ENCODE measurements around the gene CNTN5.
A peak's percentile ranks its signal among the peaks of the same experiment; 100 is the strongest.
"Not testable (repeated sequence)": the region's sequence is repeated elsewhere in the genome, so short reads cannot be mapped to it uniquely, and the experiment has no call there.

The CNTN5 gene

GRCh38 chr11:99020352-99021225, at the start of gene CNTN5:
Gene CNTN5, plus strand, starts transcription at chr11:99020949.
- DNase-seq (ENCODE audit: low read depth, low spot score): no peak

- DNase-seq (ENCODE audit: low read depth, low spot score): no peak
These were observed 41.5 kb upstream of the CNTN5 start for GRCh38 chr11:98979205-98979604.

GRCh38 chr11:99015634-99016454, 4.9 kb upstream of the CNTN5 start:
- peak; percentile 23 for DNase-seq (ENCODE audit: low read depth, low spot score)

GRCh38 chr11:99019696-99020095, 1.1 kb upstream of the CNTN5 start:
- no peak for DNase-seq (ENCODE audit: low read depth, low spot score)

- no peak for DNase-seq (ENCODE audit: low read depth, low spot score)
These were observed 16.3 kb downstream of the CNTN5 start for GRCh38 chr11:99037057-99037456.

GRCh38 chr11:99063331-99063730, 42.6 kb downstream of the CNTN5 start:
- no peak for DNase-seq (ENCODE audit: low read depth, low spot score)

- no peak for DNase-seq (ENCODE audit: low read depth, low spot score)
These were observed 44.4 kb downstream of the CNTN5 start for GRCh38 chr11:99065121-99065520.

GRCh38 chr11:99066618-99067317, 46.0 kb downstream of the CNTN5 start:
- no peak for DNase-seq (ENCODE audit: low read depth, low spot score)

- no peak for DNase-seq (ENCODE audit: low read depth, low spot score)
These were observed 48.1 kb downstream of the CNTN5 start for GRCh38 chr11:99068832-99069231.

GRCh38 chr11:99069856-99070444, 49.2 kb downstream of the CNTN5 start:
- DNase-seq (ENCODE audit: low read depth, low spot score): peak; percentile 9

- no peak for DNase-seq (ENCODE audit: low read depth, low spot score)
These were observed 58.8 kb downstream of the CNTN5 start for GRCh38 chr11:99079576-99079975.

- DNase-seq (ENCODE audit: low read depth, low spot score): no peak
These were observed 59.4 kb downstream of the CNTN5 start for GRCh38 chr11:99080154-99080553.

GRCh38 chr11:99098258-99098657, 77.5 kb downstream of the CNTN5 start:
- no peak for DNase-seq (ENCODE audit: low read depth, low spot score)

GRCh38 chr11:99098751-99099150, 78.0 kb downstream of the CNTN5 start:
- no peak for DNase-seq (ENCODE audit: low read depth, low spot score)

GRCh38 chr11:99117603-99118002, 96.9 kb downstream of the CNTN5 start:
- DNase-seq (ENCODE audit: low read depth, low spot score): no peak

- not testable (repeated sequence) for DNase-seq (ENCODE audit: low read depth, low spot score)
These were observed 113.1 kb downstream of the CNTN5 start for GRCh38 chr11:99133862-99134261.

- DNase-seq (ENCODE audit: low read depth, low spot score): no peak
These were observed 114.8 kb downstream of the CNTN5 start for GRCh38 chr11:99135508-99135907.

- no peak for DNase-seq (ENCODE audit: low read depth, low spot score)
These were observed 121.5 kb downstream of the CNTN5 start for GRCh38 chr11:99142237-99142636.

- DNase-seq (ENCODE audit: low read depth, low spot score): no peak
These were observed 127.6 kb downstream of the CNTN5 start for GRCh38 chr11:99148352-99148751.

GRCh38 chr11:99154277-99154676, 133.5 kb downstream of the CNTN5 start:
- DNase-seq (ENCODE audit: low read depth, low spot score): no peak

GRCh38 chr11:99160447-99160846, 139.7 kb downstream of the CNTN5 start:
- DNase-seq (ENCODE audit: low read depth, low spot score): no peak

GRCh38 chr11:99162819-99163218, 142.1 kb downstream of the CNTN5 start:
- DNase-seq (ENCODE audit: low read depth, low spot score): no peak

All from smooth muscle cell of the brain vasculature (primary cell).